Epidermal melanocyte (primary cell): ENCODE data around the gene ADAM15.

ENCODE experiments used
- DNase-seq: peaks from one replicate; pipeline ENCODE4 v3.0.0; 2011; ENCODE audit warnings: low spot score; ENCODE audit not compliant: insufficient read length

The ADAM15 gene

DNA sequence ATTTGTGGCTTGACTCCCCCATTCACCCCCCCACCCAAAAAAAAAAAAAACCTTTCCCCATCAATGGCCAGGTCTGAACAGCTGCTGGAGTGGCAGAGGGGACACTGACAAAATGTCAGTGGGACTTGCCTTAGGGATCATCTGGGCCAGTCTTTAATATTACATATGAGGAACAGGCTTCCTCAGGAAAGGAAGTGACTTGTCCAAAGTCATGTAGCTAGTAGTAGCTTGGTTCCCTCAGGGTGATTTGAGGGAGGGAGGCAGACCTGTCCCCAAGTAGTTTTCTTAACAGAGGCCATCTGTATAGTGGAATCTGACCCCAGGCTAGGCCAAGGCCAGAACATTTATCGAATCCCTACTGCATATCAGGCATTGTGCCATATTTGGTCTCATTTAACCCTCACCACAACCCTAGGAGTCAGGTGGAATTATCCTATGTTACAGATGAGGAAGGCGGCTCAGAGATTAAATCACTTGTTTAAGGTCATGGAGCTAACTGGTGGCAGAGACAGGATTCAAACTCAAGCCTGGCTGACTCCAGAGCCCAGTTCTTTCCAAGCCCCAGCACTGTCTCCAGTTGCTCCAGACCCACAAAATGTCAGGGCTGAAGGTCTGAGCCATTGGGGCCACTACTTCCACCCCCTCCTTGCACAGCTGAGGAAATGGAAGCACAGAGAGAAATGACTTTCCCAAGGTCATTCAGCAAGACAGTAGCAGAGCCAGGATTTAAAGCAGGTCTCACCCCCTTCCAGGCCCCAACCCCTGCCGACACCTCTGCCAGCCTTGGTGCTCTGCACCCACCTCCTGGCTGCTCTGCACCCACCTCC, 38.1 kb upstream of the ADAM15 start:
- DNase-seq, result no peak

DNA sequence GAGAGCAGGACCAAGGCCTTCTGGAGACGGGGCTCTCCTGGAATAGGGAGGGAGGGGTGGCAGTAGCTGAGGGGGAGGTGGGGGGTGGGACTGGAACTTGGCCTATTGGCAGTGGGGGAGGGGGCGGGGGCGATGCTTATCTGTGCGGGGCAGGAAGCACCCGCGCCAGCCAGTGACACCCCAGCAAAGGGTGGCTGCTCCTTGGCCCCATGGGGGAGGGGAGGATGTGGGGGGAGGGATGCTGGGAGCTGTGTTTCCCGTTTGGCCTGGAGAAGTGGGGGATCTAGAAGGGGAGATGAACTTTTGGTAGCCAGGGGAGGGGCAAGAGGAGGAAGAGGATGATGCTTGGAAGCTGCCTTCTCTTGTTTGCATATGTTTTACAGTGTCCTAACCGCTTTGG, 37.5 kb upstream of the ADAM15 start:
- DNase-seq, result no peak

DNA sequence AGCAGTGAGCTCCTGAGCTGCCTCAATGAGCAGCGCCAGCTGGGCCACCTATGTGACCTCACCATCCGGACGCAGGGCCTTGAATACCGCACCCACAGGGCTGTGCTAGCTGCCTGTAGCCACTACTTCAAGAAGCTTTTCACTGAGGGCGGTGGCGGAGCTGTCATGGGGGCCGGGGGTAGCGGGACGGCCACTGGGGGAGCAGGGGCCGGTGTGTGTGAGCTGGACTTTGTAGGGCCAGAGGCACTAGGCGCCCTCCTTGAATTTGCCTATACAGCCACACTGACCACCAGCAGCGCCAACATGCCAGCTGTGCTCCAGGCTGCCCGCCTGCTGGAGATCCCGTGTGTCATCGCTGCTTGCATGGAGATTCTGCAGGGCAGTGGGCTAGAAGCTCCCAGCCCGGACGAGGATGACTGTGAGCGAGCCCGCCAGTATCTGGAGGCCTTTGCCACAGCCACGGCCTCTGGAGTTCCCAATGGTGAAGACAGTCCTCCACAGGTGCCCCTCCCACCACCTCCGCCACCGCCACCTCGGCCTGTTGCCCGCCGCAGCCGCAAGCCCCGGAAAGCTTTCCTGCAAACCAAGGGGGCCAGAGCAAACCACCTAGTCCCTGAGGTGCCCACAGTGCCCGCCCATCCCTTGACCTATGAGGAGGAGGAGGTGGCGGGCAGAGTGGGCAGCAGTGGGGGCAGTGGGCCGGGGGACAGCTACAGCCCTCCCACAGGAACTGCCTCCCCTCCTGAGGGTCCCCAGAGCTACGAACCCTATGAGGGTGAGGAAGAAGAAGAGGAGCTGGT, 36.2 kb upstream of the ADAM15 start:
- DNase-seq, result no peak

DNA sequence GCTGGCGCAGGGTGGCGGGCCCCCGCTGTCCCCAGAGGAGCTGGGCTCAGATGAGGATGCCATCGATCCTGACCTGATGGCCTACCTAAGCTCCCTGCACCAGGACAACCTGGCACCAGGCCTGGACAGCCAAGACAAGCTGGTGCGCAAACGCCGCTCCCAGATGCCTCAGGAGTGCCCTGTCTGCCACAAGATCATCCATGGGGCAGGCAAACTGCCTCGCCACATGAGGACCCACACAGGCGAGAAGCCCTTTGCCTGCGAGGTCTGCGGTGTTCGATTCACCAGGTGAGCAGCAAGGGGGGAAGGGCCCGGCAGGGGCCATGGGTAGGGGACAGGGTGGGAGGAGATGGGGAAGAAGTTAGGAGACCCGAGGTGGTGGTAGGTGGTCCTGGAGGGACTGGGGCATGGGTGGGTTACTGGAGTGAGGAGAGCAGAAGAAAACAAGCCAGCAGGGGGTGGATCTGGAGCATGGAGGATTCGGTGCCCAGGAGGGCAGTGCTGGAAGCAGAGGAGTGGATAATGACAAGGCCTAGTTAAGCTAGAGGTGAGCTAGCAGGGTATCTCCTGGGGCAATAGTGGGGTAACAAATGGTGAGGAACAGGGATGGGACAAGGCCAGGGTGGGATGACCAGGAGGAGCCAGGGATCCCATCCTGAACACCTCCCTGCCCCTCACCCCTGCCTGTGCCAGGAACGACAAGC, 35.4 kb upstream of the ADAM15 start:
- no peak for DNase-seq

DNA sequence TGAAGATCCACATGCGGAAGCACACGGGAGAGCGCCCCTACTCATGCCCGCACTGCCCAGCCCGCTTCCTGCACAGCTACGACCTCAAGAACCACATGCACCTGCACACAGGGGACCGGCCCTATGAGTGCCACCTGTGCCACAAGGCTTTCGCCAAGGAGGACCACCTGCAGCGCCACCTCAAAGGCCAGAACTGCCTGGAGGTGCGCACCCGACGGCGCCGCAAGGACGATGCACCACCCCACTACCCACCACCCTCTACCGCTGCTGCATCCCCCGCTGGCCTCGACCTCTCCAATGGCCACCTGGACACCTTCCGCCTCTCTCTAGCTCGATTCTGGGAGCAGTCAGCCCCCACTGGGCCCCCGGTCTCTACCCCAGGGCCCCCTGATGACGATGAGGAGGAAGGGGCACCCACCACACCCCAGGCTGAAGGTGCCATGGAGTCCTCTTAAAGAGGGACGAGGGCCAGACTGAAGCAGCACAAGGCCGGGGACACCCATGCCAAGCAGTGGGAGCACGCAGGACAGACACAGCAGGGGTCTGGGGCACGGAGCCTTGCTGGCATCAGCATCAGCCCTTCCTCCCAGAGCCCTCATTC, 34.8 kb upstream of the ADAM15 start:
- no peak for DNase-seq

DNA sequence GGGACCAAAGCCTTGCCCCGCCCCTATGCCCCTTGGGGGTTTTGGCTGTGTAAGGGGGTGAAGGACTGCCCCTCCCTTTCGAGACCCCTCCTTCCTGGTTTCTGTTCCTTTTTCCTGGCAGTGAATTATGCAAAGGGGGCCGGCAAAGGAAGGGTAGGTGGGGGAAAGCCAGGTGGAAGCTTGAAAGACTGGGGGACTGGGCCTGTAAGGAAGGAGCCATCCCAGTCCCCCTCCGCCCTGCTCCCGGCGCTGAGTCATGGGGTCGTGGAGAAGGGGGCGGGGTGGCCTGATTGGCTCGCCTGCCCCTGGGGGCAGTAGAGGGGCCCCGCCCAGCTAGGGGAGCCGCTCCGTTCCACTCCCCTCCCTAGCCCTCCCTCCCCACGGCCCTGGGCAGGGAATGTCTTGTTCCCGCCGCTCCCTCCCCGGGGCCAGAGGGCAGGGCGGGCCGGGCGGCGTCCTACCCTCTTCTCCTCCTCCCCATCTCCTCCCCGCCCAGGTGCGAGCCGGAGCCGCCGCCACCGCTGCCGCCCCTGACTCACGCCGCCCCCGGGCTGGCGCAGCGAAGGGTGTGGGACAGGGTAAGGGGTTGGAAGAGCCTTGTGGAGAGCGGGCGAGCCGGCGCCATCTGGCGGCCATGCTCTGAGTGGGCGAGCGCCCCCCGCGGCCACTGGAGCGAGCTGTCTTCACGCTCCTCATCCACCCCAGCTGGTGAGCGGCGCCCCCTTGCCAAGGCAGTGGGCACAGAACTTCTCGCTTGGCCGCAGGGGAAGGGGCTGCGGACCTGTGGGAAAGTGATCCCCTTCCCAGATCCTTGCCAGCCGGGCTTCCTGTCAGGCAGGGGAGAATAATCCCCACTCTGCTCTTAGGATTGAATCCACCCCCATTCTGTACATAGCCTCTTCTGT, 33.8 kb upstream of the ADAM15 start:
- DNase-seq, result peak; percentile 77

DNA sequence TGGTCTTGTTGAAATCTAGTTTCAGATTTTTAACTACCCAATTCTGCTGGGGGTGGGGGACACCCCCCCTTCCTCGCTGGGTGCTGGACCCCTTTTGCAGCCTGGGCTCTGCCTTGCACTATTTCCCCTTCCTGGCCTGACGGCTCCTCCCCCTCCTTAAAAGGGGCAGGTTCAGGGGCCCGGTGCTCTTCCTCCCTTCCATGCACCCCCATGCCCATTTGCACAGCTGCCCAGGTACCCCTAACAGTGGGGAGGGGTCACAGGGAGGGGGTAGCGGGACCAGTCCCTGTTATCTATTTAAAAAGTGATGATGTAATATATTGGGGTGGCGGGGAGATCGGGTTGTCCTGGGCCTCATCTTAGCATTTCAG, 33.2 kb upstream of the ADAM15 start:
- no peak for DNase-seq

DNA sequence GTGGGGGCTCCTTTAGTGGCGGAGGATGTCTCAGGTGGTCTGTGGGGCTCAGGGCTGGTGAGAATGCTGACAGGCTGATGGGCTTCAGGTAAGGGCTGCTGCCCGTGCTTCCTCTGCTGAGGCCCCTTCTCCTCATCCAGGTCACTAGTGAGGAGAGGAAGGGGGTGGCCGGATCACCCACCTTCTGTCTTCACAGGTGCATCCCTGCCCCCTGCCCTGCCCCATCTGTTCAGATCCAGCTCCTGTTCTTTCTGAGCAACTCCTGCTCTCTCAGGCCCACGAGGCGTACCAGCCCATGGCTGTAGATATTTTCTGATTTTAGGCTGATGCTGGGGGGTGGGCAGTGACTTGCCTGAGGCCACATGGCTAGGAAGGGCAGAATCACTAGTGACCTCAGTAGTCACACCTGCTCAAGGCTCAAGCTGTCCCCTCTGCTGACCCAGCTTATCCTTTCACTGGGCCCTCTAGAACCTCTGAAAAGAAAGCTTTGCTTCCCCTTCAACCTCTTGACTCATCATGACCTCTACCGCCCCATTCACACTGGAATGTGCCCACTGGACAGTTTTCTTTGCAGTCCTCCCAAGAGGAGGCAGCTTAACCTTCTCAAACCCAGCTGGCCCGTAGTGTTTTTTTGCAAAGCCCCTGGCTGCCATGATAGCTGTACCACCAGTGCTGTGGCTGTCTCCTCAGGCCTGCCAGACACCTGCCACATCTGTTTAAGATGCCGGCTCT, 32.3 kb upstream of the ADAM15 start:
- no peak for DNase-seq

DNA sequence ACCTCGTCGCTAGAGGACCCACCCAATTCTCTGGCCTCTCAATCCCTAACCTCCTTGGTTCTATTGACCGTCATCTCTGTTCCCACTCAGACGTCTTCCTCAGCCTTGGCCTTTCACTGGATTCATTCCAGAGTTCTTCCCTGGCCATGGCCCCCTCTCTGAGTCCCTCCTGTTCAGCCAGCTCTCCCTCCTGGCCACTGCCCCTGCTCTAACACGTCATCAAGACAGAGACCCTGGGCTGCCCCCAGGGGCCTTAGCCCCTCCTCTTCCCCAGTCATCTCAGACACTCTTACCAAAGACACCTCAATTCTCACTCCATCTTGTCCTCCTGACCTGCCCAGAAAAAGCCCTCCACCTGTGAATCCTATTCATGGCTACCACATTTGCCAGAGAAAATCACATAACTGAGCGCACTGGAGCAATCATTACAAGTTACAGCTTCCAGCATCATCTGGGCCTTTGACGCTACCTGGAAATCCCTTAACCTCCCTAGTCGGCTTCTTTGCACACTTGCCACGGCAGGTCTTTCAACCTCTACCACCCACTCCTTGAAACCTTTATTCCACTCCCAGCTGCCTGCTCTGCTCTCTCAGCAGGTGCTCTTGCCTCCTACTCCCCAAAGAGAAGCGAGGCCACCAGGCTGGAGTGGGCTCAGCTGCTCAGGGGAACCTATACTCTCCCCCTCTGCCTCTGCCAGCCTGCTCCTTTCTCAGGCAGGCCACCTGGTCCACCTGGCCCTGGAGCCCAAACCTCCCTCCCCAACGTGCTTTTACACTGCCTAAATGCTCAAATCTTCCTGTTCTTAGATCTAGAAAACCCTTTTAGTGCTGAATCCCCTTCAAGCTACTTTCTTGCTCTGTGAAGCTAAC, 31.5 kb upstream of the ADAM15 start:
- DNase-seq, result no peak

DNA sequence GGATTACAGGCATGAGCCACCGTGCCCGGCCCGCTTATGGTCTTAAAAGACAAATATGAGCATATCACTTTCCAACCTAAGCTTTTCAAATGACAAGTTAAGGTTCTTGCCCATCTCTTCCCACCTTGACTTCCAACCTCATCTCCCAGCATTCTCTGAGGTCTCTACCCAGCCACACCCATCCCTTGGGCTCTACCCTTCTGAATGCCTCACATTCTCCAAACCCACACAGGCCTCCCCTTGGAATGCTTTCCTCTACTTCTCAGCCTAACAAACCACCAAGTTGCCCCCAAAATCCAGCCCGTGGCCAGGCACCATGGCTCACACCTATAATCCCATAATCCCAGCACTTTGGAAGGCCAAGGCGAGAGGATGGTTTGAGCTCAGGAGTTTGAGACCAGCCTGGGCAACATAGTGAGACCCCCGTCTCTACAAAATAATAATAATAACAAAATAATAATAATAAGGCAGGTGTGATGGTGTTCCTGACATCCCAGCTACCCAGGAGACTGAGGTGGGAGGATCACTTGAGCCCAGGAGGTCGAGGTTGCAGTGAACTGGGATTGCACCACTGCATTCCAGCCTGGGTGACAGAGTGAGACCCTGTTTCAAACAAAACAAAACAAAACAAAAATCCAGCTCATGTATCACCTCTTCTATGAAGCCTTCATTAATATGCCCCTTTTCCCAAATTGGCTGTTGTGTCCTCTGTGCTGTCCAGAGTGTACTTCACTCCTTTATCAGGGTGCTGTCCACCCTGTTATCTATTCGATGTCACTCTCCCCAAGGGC, 28.8 kb upstream of the ADAM15 start:
- no peak for DNase-seq

DNA sequence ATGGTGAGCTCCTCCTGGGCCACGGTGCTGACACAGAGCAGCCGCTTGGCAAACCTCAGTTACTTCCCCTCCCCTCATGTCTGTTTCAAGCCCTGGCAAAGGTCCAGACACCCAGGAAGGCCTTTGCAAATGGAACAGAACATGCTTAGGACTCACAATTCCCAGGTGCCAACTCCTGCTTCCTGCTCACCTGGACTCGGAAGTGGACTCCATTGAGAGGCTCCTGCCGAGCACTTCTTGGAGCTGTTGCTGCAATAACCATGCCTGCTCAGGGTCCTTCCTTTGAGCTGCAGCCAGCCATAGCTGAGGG, 28.2 kb upstream of the ADAM15 start:
- DNase-seq, result no peak

DNA sequence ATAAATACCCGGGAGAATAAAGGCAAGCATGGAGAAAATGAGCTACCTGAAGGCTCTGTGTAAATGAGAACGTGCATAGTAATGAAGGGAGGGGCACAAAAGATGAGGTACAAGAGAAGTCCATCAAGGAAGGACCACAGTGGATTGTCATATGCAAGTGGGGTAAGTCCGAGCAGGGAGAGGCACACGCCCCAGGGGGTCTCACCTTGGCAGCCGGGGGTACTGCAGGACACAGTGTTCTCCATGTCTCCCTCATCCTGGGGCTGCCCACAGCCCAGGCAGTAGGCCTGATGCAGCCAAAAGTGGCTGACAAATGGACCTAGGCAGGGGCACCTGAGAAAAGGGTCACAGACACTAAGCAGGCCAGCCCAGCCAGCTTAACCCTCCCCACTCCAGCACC, 27.5 kb upstream of the ADAM15 start:
- no peak for DNase-seq

DNA sequence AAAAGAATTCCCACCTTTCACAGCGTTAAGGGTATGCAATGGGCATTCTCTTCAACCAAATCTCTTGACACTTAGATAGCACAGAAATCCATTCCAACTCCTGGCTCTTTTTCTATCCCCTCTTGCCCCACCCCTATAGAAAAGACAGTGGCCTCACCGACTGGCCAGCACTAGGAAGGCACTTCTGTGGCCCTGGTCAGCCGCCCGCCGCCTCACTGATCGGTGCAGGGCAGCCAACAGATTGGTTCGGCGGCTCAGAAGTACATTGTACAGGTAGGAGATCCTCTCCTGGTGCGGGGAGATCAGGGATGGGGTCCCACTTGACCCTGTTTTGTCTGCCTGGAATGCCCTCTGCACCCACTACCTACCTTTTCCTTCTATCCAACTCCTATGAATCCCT, 26.8 kb upstream of the ADAM15 start:
- DNase-seq, result no peak

DNA sequence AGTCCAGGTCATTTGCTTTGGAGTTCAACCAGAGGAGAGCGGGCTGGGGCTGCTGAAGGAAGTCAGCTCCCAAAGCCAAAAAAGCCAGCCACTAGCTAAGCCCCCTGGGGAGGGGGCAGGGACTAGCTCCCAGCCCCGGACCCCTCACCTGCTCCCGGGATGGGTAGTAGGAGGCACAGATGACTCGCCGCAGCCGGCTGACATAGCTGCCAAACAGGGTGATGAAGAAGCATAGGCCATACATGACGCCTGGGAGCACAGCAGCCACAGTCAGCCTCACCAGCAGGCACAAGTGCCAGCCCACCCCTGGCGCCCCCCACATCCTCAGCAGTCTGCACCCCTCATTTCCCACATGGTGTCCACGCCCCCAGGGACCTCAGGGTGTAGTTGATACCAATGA, 25.0 kb upstream of the ADAM15 start:
- DNase-seq, result no peak

DNA sequence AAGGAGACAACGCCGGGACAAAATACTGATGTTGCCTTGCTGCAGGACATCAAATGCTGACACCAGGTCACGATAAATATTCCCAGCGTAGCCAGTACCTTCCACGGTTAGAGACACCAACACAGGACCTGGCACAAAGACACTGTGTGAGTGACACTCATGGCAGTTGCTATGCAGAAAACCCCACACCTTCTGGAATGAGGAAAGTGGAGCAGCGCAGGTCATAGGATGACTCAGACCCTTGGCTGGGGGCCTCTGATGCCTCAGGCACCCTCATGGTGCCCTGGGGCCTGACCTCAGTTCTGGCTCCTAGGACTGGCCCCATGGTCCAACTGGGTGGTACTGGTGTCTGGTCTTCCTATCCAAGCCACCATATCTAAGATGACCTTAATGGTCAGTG, 24.5 kb upstream of the ADAM15 start:
- DNase-seq, result no peak

DNA sequence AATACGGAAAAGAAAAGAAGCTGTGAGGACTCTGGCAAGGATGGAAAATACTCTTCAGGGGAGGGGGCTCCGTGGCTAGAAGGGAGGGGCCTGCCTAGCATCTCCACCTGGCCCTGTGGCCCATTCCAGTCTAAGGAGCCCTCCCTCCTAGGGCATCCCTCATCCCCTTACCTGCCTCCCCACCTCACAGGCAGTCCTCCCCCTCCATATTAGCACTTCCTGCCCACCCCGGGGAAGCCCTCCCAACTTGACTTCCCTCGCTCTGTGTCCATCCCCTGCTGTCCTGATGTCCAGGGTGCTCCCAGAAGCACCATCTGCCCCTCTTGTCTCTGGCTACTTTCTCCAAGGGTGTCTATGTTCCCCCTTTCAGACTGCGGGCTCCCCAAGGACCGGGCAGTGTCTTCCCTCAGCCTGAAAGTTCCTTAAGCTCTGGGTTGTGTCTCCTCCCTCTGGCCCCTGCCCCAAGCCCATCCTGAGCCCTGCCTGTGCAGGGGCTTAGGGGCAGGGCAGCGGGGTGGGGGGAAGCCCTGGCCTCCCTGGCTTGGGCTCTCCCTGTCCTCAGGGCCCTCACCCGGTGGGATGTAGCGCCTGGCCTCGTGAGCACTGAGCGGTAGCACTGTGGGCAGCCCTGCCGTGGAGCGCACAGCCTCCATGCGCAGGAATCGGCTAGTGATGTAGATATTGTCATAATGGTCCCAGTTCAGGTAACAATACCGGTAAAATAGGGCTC, 21.4 kb upstream of the ADAM15 start:
- no peak for DNase-seq

DNA sequence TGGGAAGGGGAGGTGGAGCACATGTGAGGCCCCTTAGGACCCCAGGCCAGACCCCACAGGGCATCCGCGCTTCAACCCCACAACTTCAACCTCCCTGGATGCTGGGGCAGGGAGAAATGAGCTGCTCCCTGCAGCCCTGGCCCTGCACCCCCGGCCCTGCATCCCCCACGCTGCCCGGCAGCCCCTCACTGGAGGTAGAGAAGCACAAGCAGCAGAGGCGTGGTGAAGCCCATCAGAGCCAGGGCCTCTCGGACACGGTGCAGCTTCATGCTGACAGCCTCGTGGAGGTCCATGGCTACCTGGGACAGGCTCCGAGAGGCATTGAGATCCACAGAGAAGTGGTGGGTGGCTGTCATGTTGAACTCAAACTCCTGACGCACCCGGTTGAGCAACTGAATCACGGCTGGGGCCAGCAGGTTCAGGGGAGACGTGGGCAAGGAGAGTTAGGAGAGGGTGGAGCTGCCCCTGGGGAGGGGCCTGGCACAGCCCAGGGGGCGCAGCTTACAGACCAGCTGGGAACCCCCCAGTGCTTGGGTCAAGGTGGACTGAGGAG, 20.8 kb upstream of the ADAM15 start:
- DNase-seq, result no peak

DNA sequence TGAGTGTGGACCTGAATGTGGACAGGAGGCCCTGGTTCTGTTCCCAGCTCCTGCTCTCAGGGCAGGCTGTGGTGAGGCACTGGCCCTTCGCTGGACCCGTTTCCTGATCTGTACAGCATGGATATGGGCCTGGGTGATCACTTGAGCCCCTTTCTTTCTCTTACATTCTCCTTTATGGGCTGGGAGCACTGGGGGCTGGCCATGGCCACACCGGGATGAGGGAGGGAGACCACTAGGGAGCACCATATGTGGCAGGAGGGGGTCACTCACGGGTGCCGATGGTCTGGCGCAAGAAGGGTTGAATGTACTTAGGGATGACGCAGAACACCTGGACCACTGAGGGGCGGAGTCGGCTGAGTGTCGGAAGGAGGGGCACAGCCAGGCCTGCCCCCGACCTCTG, 20.2 kb upstream of the ADAM15 start:
- DNase-seq, result no peak
